GM21529 (cell line): ENCODE measurements around the gene CEP120.
"Not testable (repeated sequence)": the region's sequence is repeated elsewhere in the genome, so short reads cannot be mapped to it uniquely, and the experiment has no call there.

Experiments used
- ATAC-seq: cut with Tn5 transposase; IDR thresholded peaks from one replicate; pipeline ENCODE4 v1.9.1; 2021; ENCODE audit not compliant: unreplicated experiment

Gene CEP120

DNA sequence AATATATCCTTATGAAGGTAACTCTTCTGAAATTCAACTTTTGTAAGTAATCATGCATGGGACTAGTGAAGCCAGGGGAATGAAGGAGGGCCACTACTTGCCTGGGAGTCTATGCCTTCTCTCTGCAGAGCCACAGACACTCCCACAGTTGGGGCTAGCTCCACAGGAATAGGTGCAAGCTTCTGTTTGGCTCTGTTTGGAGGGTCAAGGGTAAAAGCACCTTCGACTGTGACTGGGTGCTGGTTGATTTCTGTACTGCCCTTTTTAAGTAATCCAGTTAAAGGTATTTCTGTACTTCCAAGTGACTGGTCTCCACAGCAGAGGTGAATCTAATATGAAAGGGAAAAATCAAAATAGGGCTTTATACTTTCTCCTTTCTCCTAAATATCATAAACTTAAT is 32.2 kb downstream of the CEP120 start:
- ATAC-seq, result no peak

DNA sequence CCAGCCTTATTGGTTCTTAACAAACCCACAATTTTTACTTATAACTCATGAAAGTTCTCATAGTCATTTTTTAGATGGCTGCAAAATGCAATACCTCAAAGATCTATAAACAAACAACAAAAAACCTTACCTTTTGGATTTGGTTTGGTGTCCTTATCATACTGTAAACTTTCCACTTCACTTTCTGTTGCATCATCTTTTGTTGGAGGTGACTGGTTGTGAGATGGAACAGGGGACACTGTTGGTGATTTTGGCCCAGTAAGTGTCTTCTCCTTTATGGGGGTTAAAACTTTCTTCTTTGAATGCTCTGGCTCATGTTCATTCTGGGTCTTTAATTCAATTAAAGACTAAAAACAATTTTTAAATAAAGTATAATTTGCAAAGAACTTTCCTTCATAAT is 33.4 kb downstream of the CEP120 start:
- ATAC-seq, result no peak

DNA sequence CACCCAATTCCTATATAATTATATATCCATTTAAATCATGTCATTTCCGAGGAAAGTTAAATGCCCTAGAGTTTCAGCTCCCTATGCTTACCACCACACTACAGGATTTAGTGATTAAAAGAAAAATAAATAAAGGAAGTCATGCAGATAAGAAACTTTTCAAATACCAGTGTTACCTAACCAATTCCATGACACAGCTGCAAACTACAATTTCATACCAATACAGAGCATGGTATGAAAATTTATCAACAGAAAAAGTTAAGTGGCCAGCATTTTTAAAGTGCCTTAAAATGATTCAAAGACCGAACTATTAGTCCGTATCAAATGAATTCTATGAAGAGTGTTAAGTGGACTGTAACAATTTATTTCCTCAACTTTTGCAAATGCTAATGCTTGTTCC is 35.9 kb downstream of the CEP120 start:
- ATAC-seq, result no peak

DNA sequence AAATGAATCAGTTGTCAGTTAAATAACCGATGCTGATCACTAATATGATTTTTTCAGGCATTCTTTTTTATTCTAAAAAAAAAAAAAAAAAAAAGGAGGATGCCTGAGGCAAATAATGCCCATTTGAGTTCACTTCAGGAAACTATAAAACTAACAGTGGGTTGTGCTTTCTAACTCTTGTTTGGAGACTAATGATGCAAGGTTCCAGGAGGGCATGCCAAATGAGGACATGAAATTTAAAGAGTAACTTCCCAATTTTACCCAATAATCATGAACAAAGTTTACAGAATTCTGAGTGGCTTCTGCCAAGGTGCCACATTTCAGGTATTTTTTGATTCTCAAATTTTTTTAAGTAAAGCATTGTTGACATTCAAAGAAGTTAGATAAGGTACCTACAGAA is 41.0 kb downstream of the CEP120 start:
- no peak for ATAC-seq

DNA sequence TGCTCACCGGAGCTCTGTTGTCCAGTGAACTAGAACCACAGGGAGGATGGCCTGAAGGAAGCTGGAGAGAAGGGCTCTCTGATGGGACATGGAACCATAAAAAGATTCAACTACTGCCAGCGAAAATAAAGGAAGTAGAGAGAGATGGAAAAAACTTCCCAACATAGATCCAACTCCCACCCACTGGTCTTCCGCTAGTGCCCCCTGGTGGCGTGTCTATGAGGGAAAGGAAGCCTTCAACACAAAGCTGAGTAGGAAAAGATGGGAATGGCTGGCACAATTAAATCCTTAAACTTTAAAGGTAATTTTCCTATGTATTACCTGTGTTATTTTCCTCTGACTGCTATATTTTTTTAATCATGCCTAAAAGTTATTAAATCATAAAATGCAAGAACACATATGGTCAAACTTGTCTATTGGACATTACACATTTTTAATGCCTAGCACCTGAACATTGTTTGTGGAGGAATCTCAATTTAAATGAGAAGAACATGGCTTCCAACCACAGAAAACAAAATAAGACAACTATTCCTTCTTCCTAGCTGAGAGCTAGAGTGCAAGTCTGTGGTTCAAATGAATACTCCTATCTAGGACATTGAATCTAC is 51.5 kb downstream of the CEP120 start:
- ATAC-seq, result no peak

DNA sequence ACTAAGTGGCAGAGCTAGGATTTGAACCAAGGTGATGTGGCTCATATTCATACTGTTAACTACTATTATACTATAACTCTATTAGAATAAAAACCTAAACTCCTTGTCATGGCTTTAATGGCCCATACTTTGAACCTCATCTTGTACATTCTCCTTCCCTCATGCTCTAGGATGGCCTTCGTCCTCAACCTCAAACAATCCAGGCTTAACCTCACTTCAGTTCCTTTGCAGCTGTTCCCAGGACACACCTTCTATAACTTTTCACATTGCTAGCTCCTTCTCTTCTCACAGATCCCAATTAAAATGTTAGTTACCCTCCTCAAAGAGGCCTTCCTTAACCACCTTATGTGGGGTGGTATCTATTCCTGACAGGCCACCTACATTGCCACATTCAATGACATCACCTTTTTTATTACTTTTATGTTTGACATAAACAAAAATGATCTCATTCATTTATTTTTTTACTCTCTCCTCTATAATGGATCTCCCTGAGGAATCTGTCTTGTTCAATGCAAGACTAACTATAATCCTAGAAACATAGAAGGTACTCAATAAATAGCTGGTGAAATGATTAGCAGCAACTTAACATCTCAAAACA is 53.7 kb downstream of the CEP120 start:
- no peak for ATAC-seq

DNA sequence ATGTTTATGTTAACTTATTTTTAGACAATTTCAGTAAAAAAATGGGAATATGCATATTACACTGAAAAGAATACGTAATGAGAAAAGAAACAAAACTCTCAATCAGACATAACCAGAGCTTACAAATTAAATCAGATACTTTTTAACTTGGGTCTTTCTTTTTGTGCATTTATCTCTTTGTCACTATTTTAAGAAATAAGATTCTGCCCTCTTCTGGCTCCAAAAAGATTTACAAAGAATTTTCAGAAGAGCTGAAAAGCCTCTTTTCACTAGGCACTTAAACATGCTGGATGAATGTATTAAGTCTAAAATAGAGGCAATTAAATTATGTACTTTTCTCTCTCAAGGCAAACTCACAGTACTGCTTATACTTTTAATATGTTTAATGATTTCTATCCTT is 55.5 kb downstream of the CEP120 start:
- no peak for ATAC-seq

DNA sequence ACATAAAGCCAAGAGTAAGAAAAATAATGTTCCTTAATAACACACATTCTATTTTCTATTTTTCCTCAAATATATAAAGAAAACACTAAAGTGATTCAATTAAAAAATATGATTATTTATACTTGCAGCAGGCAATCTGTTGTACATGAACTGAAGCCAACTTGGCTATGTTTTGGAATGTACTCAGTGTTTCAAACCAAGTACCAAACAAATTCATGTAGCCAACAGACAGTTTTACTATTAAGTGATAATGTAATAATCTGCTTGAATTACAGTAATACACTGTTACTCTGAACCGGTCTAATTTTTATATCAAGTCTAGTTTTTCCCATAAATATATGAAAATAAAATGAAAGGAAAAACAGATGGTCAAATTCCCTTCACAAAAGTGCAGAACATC is 58.0 kb downstream of the CEP120 start:
- no peak for ATAC-seq

DNA sequence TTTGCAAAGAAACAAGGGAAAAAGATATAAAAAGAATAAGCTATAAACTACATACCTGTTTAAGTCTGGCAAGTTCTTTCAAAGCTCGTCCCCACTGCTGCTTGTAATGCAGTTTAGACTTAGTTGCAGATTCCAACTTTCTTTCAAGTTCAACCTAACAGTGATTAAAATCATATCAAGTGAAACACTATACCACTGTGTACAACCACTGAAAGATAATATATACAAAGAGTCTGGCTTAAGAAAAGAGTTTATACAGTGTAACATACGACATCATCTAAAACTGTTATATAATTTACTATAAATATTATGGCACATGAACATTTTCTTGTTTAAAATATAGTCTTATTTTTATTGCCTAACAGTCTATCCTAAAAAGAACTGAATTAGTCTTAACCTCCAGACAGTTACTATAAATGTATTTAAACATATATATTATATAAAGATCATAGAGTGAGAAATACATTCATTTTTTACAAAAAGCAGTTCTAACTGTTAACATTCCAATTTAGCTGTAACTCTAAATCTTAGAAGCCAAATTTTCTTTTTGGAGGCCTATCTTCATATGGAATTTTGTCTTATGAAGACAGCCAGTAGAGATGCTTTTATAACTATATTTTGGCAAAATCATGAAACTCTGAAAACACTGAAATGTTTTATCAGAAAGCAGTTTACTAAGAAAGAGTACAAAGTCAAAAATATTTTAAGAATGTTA is 58.6 kb downstream of the CEP120 start:
- ATAC-seq, result no peak

DNA sequence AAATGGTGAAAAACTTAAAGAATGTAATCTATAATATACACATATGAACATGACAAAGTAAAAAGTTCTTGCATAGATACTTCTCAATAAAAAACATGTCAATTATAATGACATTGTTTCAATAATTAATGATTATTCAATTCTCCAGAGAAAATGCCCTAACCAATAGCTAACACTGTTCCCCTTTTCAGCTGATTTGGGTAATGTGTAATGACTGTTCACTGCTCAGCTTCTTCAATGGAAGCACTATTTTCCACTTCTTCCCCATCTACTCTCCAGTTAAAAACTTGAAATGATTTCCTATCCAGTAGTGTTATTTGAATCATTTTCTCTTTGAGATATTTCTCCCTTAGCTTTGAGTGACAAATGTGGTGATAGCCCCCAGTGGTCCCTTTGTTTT is 62.3 kb downstream of the CEP120 start:
- no peak for ATAC-seq

DNA sequence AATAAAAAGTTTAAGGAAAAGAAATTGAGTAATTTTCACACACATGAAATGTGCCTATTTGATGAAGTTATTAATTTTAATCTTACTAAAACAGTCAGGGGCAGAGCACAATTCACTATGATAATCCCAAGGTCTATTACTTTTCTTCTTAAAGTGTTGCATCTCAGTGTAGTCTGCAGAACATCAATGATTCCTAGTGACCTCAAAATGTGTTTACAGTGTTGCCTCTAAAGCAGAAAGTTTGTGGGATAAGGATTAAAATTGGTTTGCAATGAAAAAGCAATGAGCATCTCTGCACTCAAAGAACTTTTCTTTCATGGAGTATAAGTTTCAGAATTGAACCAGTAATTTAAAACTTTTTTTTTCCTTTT is 63.0 kb downstream of the CEP120 start:
- no peak for ATAC-seq

DNA sequence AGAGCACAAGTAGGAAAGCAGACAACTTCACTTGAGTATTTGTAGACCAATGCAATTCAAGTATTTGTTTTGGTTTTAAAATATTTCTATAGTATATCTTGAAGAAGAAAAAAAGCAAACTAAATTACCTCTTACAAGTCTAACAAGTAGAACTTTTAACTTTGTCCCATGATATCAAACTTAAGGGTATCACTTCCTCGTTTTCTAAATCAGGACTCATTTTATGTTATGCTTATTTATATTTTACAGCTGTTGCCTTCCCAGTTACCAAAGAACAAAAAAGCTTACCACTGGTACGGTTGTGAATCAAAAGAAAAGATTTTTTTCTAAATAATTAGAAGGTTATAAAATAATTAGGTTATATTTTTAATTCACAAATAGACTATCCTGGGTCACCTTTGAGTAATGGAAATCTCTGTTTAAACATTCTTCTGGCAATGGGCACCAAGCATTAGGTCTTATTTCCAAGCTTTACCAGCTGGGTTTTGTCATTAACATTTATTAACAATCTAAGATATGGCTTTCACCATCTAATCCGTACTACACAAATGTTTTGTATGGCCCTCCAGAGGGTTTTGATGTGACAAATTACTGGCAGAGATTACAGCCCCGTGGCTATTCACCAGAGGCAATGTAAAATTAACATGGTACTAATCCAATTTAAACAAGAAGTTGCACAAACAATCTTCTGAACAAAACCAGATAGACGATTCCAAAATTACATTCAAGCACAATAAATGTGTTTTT is 63.6 kb downstream of the CEP120 start:
- ATAC-seq, result no peak

DNA sequence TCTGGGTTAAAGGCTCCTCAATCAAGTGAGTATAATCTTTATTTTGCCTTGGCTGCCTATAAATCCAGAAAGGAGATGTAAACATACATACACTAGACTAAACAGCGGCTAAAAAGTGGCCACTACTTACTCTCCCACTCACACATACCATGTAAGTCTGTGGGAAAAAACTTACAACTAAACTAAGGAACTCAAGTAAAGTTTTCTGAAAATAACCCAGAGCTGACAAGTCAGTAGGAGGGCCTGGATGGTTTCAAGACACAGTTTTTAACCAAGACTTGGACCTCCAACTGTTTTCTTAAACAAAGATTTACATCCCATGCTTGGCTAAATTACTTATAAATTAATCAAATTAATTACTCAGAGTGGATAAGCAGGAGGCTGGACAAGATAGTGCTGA is 64.5 kb downstream of the CEP120 start:
- no peak for ATAC-seq

DNA sequence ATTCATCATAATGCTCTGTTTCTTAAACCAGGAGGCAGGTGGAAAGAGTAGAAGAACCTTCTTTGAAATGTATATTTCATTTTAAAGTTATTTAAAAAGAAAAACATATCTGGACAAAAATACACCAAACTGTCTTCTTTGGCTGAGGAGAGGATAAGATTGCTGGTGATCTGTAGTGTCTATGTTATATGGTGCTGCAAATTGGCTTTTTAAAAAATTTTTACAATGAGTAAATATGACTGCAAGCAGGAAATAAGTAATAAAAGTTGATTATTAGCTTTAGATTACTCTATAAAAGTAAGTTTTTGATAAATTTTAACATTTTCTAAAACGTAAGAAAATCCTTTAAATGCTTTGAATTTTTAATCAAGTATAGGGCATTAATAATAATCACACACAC is 64.9 kb downstream of the CEP120 start:
- ATAC-seq, result no peak

DNA sequence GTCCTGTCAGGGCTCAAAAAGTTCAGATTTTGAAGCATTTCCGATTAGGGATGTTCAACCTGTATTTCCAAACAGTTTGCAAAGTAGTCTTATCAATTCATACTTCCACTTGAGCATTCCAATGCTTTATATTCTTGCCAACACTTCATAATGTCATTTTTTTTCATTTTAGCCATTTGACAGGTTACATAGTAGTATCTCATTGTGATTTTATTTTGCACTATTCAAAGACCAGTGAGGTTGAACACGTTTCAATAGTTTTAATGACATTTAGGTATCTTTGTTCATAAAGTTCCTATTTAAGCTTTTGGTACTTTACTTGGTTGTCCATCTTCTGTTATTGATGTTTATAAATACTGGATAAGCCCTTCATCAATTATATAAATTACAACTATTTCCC is 71.4 kb downstream of the CEP120 start:
- no peak for ATAC-seq

DNA sequence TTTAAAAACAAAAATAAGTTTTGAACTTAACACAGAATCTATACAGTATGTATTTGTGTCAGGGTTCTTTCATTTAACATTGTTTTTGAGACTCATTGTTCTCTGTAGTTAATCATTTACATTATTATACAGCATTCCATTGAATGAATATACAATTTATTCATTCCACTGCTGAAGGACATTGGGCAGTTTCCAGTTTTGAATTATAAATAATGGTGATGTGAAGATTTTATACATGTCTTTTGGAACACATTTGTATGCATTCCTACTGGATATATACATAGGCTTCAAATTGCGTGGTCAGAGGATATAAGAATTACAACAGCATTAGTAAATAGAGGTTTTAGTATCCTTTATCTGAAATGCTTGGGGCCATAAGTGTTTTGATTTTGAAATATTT is 72.0 kb downstream of the CEP120 start:
- no peak for ATAC-seq

DNA sequence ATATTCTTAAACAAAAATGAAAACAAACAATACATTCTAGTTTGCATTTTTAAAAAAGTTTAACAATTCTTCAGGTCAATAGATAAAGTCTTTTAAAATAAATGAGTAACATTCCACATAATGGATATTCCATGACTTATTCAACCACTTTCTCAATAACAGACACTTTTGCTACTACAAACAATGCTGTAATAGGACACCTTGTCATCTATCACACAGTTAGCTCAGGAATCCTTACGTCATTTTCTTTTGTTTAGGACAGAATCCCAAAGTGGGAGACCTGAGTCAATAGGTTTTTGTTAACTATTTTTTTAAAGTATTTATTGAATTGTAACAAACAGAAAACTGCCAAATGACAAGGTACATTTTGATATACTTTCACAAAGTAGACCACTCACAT is 72.5 kb downstream of the CEP120 start:
- no peak for ATAC-seq

DNA sequence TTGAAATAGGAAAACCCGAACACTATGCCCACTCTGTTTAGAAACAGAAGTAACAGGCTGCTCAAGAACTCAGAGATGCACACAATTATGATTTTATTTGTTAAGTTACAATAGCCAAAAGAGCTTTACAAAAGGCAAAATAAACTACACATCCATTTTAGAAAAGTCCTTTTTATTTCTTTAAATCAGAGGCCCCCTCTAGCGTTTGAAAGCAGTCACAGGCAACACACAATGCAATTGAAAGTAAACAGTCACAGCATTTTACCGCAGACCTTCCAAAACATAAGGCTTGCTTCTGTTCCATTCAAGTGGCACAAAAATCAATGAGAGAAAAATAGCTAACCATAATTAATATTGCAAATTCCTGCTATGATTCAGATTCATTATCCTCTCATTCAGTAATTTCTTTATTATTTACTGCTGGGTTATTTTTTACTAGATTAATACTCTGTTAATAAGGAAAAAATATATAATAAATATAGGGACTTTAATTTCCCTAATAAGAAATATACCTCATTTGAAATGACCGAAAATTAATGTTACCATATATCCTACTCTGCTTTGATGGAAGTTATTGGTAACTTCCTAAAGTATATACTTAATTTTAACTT is 78.3 kb downstream of the CEP120 start:
- ATAC-seq, result no peak

DNA sequence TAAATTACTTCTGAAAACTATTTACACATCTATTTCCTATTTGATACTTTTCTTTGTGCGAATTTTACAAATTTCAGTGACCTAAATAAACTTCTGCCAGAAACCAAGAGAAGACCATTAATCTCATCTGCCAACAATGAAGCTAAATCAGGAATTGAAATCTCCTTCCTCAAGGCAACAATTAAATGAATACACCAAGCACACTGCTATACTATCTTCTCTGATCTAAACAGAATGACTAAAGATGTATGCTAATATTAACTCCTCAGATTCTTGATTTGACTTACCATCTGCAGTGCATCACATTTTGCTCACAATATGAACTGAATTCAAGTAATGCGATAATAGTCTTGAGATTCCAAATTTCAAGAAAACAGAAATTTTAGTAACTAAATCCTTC is 82.3 kb downstream of the CEP120 start:
- no peak for ATAC-seq

DNA sequence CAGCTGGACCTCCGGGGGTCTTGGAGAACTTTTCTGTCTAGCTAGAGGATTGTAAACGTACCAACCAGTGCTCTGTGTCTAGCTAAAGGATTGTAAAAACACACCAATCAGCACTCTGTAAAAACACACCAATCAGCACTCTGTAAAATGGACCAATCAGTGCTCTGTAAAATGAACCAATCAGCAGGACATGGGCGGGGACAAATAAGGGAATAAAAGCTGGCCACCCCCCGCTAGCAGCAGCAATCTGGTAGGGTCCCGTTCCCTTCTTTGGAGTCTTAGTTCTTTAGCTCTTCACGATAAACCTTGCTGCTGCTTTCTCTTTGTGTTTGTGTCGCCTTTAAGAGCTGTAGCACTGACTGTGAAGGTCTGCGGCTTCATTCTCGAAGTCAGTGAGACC is 114.8 kb downstream of the CEP120 start:
- not testable (repeated sequence) for ATAC-seq

DNA sequence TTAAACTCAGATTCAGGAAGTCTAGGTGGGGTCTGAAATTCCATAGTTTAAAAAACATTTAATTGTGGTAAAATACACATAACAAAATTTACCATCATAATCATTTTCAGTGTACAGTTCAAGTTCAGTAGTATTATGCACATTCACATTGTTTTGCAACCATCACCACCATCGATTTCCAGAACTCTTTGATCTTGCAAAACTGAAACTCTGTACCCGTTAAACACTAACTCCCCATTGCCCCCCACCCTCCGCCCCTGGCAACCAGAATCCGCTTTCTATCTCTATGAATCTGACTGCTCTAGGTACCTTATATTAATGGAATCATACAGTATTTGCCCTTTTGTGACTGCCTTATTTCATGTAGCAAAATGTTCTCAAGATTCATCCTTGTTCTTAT is 117.5 kb downstream of the CEP120 start:
- ATAC-seq, result no peak
